Measurements from ENCODE around the gene ARHGAP44.

GRCh38 chr17:12745486-12745885 is 43.8 kb upstream of the ARHGAP44 start:
- TF ChIP-seq POLR2A (IDR thresholded peaks at IDR 0.05) (no peak), POLR2AphosphoS5 (IDR thresholded peaks at IDR 0.05) (no peak), CTCF (IDR thresholded peaks at IDR 0.05) (no peak)

All from stomach (tissue), 4 donors.